Liver (tissue), 3 donors: Measurements from ENCODE around the gene SLC12A1.

Experiments
- EGR1 ChIP-seq, 2 donors: IDR thresholded peaks; 2 replicates each; pipeline ENCODE4 v1.6.1; 2016 to 2018; ENCODE audit warnings: antibody characterized with exemption in 2 of 2, low read depth in 2 of 2
- GABPA ChIP-seq, 2 donors: IDR thresholded peaks in 1 of 2; conservative IDR thresholded peaks in 1 of 2; 2 replicates each; pipeline ENCODE4 v1.6.1; 2016; ENCODE audit warnings: antibody characterized with exemption in 2 of 2, mild to moderate bottlenecking in 1 of 2, moderate library complexity in 1 of 2
- HNF4G ChIP-seq: IDR thresholded peaks from 2 replicates; pipeline ENCODE4 v1.6.1; 2016; ENCODE audit warnings: antibody characterized with exemption
- TAF1 ChIP-seq: conservative IDR thresholded peaks from 2 replicates; pipeline ENCODE4 v1.6.1; 2016; ENCODE audit warnings: antibody characterized with exemption, mild to moderate bottlenecking
- YY1 ChIP-seq: IDR thresholded peaks from 2 replicates; pipeline ENCODE4 v1.6.1; 2016; ENCODE audit warnings: antibody characterized with exemption, mild to moderate bottlenecking
- TF ChIP-seq, protein P1 (sequence below): IDR thresholded peaks from 2 replicates; pipeline ENCODE4 v1.6.1; 2016; ENCODE audit warnings: antibody characterized with exemption
- TF ChIP-seq, protein P2 (sequence below): fragments of 150-350 bp; IDR thresholded peaks from 2 replicates; pipeline ENCODE4 v1.5.1; 2017; ENCODE audit warnings: improper control_type of control experiment, low read depth, low read length; ENCODE audit not compliant: missing input control
- donor health status: healthy.
- donor health status: healthy.

DNA sequence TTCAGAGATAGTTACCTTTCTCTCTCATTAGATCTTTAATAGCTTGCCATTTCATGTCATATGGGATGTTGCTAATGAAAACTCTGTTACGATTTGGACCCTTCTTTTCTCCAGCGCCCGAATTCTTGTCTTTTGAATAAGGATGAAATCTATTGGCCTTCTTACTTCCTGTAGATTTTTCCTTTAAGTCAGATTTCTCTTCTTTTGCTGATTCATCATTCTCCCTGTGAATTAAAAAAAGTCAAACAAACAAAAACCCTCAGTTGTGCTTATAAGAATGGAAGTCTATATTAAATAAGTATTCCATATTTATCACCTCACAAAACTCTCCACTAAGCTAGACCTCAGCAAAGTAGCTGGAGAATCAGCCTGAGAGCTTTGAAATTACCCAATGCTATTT, 37.5 kb upstream of the SLC12A1 start:
- TF ChIP-seq, protein P1, sequence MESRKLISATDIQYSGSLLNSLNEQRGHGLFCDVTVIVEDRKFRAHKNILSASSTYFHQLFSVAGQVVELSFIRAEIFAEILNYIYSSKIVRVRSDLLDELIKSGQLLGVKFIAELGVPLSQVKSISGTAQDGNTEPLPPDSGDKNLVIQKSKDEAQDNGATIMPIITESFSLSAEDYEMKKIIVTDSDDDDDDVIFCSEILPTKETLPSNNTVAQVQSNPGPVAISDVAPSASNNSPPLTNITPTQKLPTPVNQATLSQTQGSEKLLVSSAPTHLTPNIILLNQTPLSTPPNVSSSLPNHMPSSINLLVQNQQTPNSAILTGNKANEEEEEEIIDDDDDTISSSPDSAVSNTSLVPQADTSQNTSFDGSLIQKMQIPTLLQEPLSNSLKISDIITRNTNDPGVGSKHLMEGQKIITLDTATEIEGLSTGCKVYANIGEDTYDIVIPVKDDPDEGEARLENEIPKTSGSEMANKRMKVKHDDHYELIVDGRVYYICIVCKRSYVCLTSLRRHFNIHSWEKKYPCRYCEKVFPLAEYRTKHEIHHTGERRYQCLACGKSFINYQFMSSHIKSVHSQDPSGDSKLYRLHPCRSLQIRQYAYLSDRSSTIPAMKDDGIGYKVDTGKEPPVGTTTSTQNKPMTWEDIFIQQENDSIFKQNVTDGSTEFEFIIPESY = no peak
- TF ChIP-seq HNF4G = no peak
- TF ChIP-seq, protein P2, sequence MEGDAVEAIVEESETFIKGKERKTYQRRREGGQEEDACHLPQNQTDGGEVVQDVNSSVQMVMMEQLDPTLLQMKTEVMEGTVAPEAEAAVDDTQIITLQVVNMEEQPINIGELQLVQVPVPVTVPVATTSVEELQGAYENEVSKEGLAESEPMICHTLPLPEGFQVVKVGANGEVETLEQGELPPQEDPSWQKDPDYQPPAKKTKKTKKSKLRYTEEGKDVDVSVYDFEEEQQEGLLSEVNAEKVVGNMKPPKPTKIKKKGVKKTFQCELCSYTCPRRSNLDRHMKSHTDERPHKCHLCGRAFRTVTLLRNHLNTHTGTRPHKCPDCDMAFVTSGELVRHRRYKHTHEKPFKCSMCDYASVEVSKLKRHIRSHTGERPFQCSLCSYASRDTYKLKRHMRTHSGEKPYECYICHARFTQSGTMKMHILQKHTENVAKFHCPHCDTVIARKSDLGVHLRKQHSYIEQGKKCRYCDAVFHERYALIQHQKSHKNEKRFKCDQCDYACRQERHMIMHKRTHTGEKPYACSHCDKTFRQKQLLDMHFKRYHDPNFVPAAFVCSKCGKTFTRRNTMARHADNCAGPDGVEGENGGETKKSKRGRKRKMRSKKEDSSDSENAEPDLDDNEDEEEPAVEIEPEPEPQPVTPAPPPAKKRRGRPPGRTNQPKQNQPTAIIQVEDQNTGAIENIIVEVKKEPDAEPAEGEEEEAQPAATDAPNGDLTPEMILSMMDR = no peak
- no peak for TF ChIP-seq GABPA (IDR thresholded peaks at IDR 0.05 in 1 of 2, conservative IDR thresholded peaks at IDR 0.05 in 1 of 2)
- TF ChIP-seq EGR1 (IDR thresholded peaks at IDR 0.05; ENCODE audit: low read depth in 2 of 2) = no peak
- no peak for TF ChIP-seq TAF1
- no peak for TF ChIP-seq YY1
